ENCODE results near the gene SYTL5. TPM values are rescaled to one million over a fixed set of nuclear protein-coding genes. Genes with fewer than 3 reads are reported as not detected.

Gene SYTL5
- total RNA-seq, 4 donors from 2014 or later: 0.33 to 5.5 (median 0.51) TPM; not detected in 1

DNA sequence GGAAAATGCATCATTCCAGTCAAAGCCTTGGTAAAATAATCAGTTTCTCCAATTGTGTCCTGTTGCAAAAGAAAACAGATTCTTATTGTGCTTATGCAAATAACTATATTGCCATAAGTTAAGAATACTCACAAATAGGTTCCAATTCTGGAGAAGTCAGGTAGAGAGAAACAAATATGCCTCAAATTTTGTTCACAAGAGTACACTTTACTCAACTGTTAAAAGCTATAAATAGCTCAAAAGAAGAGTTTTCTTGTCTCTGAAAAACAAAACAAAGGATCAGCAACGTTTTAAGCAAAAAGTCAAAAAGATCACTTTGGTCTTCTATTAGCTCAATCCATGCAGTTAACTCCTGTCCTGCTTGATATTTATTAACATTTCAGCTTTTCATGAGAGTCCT, 21.9 kb downstream of the SYTL5 start:
- TF ChIP-seq, protein P1, sequence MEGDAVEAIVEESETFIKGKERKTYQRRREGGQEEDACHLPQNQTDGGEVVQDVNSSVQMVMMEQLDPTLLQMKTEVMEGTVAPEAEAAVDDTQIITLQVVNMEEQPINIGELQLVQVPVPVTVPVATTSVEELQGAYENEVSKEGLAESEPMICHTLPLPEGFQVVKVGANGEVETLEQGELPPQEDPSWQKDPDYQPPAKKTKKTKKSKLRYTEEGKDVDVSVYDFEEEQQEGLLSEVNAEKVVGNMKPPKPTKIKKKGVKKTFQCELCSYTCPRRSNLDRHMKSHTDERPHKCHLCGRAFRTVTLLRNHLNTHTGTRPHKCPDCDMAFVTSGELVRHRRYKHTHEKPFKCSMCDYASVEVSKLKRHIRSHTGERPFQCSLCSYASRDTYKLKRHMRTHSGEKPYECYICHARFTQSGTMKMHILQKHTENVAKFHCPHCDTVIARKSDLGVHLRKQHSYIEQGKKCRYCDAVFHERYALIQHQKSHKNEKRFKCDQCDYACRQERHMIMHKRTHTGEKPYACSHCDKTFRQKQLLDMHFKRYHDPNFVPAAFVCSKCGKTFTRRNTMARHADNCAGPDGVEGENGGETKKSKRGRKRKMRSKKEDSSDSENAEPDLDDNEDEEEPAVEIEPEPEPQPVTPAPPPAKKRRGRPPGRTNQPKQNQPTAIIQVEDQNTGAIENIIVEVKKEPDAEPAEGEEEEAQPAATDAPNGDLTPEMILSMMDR (IDR thresholded peaks at IDR 0.05; ENCODE audit: low read depth): no peak

DNA sequence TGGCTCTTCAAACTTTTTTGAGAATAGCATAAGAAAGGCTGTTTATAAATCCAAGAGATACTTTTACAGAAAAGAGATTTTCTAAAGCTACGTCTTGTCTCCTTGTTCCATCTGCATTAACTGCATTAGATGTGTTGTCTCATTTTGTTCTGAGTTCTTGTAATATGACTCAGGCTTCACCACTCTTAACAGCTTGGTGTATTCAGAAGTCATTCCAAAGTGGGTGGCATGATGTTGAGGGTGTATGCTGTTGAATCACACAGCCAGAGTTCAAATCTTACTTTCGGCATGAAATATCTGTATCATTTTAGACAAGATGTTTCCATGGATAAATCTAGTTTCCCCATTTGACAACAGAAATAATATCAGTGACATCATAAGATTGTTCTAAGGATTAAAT, 30.1 kb downstream of the SYTL5 start:
- TF ChIP-seq, protein P1 (IDR thresholded peaks at IDR 0.05; ENCODE audit: low read depth): no peak

DNA sequence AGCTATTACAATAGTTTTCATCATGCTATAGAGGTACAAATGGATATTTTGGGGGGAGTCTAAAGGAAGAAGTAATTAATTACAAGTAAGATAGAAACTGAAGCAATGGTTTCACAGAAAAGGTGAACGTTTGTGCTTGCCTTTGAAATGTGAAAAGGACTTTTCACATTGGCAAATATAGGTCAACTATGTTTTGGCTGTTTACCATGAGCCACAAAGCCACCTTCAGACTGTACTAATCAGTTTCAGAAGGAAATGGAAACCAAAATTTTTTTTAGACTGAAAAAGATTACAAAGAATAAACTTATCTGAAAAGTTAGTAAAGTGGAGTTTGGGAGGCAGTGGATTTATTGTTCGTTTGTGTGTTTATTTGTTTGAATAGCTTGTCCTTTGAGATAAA, 32.1 kb downstream of the SYTL5 start:
- TF ChIP-seq, protein P1 (IDR thresholded peaks at IDR 0.05; ENCODE audit: low read depth): no peak

DNA sequence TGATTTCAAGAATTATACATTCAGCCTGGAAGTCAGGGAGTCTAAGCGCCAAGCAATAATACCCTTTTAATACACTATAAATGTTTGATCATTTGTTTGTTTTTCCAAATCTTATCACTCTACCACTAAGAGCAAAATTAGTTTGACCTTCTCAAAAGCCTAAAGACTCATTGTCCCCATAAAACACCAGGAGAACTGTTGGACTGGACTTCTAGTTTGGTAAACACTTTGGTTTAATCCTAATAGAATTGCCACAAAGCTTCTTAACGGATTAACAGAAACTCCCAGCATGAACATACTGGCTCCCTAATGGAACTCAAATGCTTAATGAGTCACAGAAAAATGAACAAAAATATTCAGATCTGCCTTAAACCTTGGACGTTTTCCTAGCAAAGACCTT, 34.9 kb downstream of the SYTL5 start:
- TF ChIP-seq, protein P1 (IDR thresholded peaks at IDR 0.05; ENCODE audit: low read depth): no peak

DNA sequence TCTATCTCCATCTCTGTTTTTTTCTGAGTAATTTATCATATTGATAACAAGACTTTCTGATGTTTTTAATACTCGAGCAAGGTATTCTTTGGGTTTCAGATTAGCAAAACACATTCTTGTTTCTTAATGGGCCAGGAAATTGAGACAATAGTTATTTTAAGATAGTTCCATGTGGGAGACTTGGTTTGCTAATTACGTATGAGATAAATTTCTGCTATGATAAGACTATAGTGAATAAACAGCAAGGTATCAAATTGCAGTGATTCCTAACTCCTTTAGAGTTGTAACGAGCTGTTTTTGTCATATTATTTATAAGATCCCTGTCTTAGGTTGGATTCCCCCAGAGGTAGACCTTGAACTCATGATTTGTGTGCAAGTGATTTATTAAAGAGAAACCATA, 38.3 kb downstream of the SYTL5 start:
- TF ChIP-seq, protein P1 (IDR thresholded peaks at IDR 0.05; ENCODE audit: low read depth): no peak

DNA sequence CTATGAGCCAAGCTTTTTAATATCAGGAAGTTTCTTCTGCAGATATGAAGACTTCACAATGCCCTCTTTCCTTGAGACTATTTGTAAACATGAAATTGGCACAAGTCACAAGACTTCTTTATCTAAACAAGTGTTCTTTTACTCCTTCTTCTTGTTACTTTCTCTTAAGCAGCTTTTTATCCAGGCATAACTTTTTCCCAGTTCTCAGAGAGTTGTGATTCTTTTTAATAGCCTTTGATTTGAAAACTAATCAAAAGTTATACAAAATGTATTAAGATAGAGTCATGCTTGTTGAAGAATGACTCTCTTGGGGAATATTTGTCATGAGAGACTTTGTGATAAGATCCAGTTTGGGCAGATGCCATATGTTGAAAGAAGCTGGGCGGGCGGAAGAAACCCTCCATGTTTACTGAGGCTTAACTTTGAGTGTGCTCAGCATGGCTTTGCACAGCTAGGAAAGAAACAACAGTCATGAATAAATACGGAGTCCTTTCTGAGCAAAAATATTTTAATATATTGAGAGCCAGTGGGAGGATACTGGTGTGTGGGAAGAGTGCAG, 39.3 kb downstream of the SYTL5 start:
- TF ChIP-seq, protein P1 (IDR thresholded peaks at IDR 0.05; ENCODE audit: low read depth): no peak

DNA sequence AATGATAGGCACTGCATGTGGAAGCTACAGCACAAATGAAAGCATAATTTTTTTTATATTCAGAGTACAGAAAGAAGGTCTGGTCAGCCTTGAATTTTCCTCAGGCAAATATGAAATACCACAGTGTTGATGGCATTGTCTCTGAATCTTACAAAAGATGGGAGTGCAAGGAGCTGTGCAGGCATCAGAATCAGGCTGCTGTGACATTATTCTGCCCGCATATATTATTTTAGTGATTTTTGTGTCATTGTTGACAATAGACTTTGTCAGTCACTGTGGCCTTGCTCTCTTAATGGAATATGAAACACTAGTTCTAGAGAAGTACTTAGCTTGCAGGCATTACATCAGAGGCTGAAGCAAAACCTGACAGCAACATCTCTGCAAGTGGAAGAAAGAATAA, 42.5 kb downstream of the SYTL5 start:
- TF ChIP-seq, protein P1 (IDR thresholded peaks at IDR 0.05; ENCODE audit: low read depth): no peak

Data from subcutaneous adipose tissue (tissue), 4 donors.